Keratinocyte (primary cell): ENCODE measurements around the gene LGALS7. TPM values are rescaled to one million over a fixed set of nuclear protein-coding genes. Genes with fewer than 3 reads are reported as not detected.

Experiments used
- DNase-seq: peaks from one replicate; pipeline ENCODE4 v3.0.0-alpha.2; 2011; ENCODE audit warnings: low read depth, missing footprints, low spot score
- FAIRE-seq: peaks from 2 replicates; lab custom pipeline; 2011; peaks lifted over from hg19 to GRCh38; lab: Jason Lieb, UNC
- H2AFZ ChIP-seq: 2 replicates; pipeline ENCODE4 v1.6.0; 2012; ENCODE audit warnings: low read length, control low read depth, inconsistent platforms; ENCODE audit not compliant: control insufficient read depth
- H3K27ac ChIP-seq: 2 replicates; pipeline ENCODE4 v1.5.1; 2011; ENCODE audit warnings: low read length; ENCODE audit not compliant: control insufficient read depth, insufficient read depth
- H3K27me3 ChIP-seq: 3 replicates; pipeline ENCODE4 v1.6.0; 2011; ENCODE audit warnings: low read length; ENCODE audit not compliant: control insufficient read depth, insufficient read depth; ENCODE audit errors: extremely low read depth
- H3K36me3 ChIP-seq, 2 experiments: 2 replicates in 1 of 2; 3 replicates in 1 of 2; pipeline ENCODE4 v1.5.1; 2011; ENCODE audit warnings: low read length in 2 of 2, mild to moderate bottlenecking in 1 of 2; ENCODE audit not compliant: control insufficient read depth in 2 of 2, insufficient read depth in 2 of 2; ENCODE audit errors: extremely low read depth in 1 of 2
- H3K4me1 ChIP-seq: 3 replicates; pipeline ENCODE4 v1.5.1; 2011; ENCODE audit warnings: low read length; ENCODE audit not compliant: control insufficient read depth, insufficient read depth; ENCODE audit errors: extremely low read depth
- H3K4me2 ChIP-seq: 3 replicates; pipeline ENCODE4 v1.6.0; 2011; ENCODE audit warnings: low read depth, low read length; ENCODE audit not compliant: control insufficient read depth, insufficient read depth; ENCODE audit errors: extremely low read depth
- H3K4me3 ChIP-seq, 3 experiments: fragments of 200-600 bp in 1 of 3; sonication (generic) in 1 of 3; 2 replicates in 2 of 3; 3 replicates in 1 of 3; pipeline ENCODE4 v1.5.1; 2011 to 2016; ENCODE audit warnings: low read length in 3 of 3, mild to moderate bottlenecking in 3 of 3, control low read depth in 2 of 3, inconsistent platforms in 1 of 3, low read depth in 1 of 3, mixed read lengths in 1 of 3, mixed run types in 1 of 3, moderate library complexity in 1 of 3; ENCODE audit not compliant: control insufficient read depth in 2 of 3, insufficient read depth in 2 of 3; ENCODE audit errors: extremely low read depth in 1 of 3
- H3K79me2 ChIP-seq: 2 replicates; pipeline ENCODE4 v1.6.0; 2012; ENCODE audit warnings: low read length; ENCODE audit not compliant: control insufficient read depth, insufficient read depth
- H3K9ac ChIP-seq: 3 replicates; pipeline ENCODE4 v1.6.0; 2011; ENCODE audit warnings: low read length; ENCODE audit not compliant: control insufficient read depth, insufficient read depth; ENCODE audit errors: extremely low read depth
- H3K9me1 ChIP-seq: 3 replicates; pipeline ENCODE4 v1.6.0; 2011; ENCODE audit warnings: low read length; ENCODE audit not compliant: control insufficient read depth, insufficient read depth; ENCODE audit errors: extremely low read depth
- H3K9me3 ChIP-seq: 2 replicates; pipeline ENCODE4 v1.5.1; 2012; ENCODE audit warnings: low read depth, low read length; ENCODE audit not compliant: control insufficient read depth
- H4K20me1 ChIP-seq: 3 replicates; pipeline ENCODE4 v1.6.0; 2011; ENCODE audit warnings: low read length; ENCODE audit not compliant: control insufficient read depth, insufficient read depth; ENCODE audit errors: extremely low read depth
- EZH2 ChIP-seq: IDR thresholded peaks from one replicate; pipeline ENCODE4 v1.6.1; 2012; ENCODE audit warnings: inconsistent platforms, mild to moderate bottlenecking, low read length, moderate library complexity
- dilution Hi-C: fragments of 300-500 bp; cut with MboI; formaldehyde crosslinking; loops from one replicate; pipeline ENCODE4 v1.7.0; 2020; ENCODE audit warnings: low sequenced_read_pairs; ENCODE audit not compliant: extremely low pct_ligation_motif_present
- polyA plus RNA-seq, 5 experiments: library from polyadenylated mRNA; depleted of rRNA in 3 of 5; stranded (reverse) in 3 of 5; stranded (forward) in 1 of 5; unstranded in 1 of 5; fragments of >200 nt; gene quantifications; 1 replicate in 1 of 5; 2 replicates in 3 of 5; 3 replicates in 1 of 5; pipeline versions ENCODE4 v1.2.1 to v1.2.3, GENCODE V29; 2011 to 2012; ENCODE audit warnings: missing spikeins in 2 of 5, low read depth in 1 of 5, low replicate concordance in 1 of 5
- TF ChIP-seq, protein P1 (sequence below), 3 experiments: IDR thresholded peaks in 1 of 3; conservative IDR thresholded peaks in 1 of 3; optimal IDR thresholded peaks in 1 of 3; 2 replicates in 2 of 3; 3 replicates in 1 of 3; pipeline versions ENCODE3 to v1.5.1; 2011; ENCODE audit warnings: low read length in 3 of 3, mild to moderate bottlenecking in 3 of 3, moderate library complexity in 2 of 3, control low read depth in 1 of 3, inconsistent platforms in 1 of 3; ENCODE audit not compliant: insufficient read depth in 2 of 3; ENCODE audit errors: extremely low read depth in 1 of 3

Gene LGALS7
- polyA plus RNA-seq, 1 donor (not counting 4 experiments of a cell fraction or from before 2014, with no cell fraction given), result 9.1 TPM

DNA sequence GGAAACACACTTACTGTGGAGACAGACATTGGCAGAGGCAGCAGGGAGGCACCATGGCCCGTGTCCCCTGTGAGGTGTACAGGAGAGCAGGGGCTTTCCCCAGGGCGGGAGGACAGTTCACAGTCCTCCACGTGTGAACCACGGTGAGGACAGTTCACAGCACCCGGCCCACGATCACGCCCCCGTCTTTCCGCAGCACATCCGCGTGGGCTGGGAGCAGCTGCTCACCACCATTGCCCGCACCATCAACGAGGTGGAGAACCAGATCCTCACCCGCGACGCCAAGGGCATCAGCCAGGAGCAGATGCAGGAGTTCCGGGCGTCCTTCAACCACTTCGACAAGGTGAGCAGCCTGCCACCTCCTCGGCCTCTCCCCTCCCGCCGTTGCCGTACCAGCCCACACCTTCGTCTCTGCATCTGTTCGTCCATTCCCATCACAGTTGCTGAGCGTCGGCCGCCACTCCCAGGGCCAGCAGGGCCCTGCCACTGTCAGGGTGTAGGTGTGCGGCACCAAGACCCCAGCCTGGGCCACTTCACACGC is 46.5 kb downstream of the LGALS7 start:
- H3K9me1 ChIP-seq, result no peaks in the 10 kb centered on the region
- peaks cover 8% of the 10 kb centered on the region for H3K79me2 ChIP-seq
- H3K4me1 ChIP-seq, result no peaks in the 10 kb centered on the region
- no peak overlapping the region for H3K9ac ChIP-seq
- no peak overlapping the region for H3K4me2 ChIP-seq
- H4K20me1 ChIP-seq, result no peaks in the 10 kb centered on the region
- no peak overlapping the region for H3K4me3 ChIP-seq
- H3K27me3 ChIP-seq, result no peaks in the 10 kb centered on the region
- DNase-seq, result no peak
- TF ChIP-seq, protein P1, sequence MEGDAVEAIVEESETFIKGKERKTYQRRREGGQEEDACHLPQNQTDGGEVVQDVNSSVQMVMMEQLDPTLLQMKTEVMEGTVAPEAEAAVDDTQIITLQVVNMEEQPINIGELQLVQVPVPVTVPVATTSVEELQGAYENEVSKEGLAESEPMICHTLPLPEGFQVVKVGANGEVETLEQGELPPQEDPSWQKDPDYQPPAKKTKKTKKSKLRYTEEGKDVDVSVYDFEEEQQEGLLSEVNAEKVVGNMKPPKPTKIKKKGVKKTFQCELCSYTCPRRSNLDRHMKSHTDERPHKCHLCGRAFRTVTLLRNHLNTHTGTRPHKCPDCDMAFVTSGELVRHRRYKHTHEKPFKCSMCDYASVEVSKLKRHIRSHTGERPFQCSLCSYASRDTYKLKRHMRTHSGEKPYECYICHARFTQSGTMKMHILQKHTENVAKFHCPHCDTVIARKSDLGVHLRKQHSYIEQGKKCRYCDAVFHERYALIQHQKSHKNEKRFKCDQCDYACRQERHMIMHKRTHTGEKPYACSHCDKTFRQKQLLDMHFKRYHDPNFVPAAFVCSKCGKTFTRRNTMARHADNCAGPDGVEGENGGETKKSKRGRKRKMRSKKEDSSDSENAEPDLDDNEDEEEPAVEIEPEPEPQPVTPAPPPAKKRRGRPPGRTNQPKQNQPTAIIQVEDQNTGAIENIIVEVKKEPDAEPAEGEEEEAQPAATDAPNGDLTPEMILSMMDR (optimal IDR thresholded peaks at IDR 0.05 in 1 of 3, IDR thresholded peaks at IDR 0.05 in 1 of 3, conservative IDR thresholded peaks at IDR 0.05 in 1 of 3; ENCODE audit: extremely low read depth in 1 of 3, insufficient read depth in 2 of 3, low read length in 3 of 3), result no peak
- TF ChIP-seq EZH2, result no peak
- dilution Hi-C loops, result no loop called here
- H3K27ac ChIP-seq, result no peak overlapping the region
- peaks cover 64 to 79% of the 10 kb centered on the region in 2 experiments for H3K36me3 ChIP-seq
- no peaks in the 10 kb centered on the region for H3K9me3 ChIP-seq
- no peak overlapping the region for H2AFZ ChIP-seq
- no peak for FAIRE-seq

DNA sequence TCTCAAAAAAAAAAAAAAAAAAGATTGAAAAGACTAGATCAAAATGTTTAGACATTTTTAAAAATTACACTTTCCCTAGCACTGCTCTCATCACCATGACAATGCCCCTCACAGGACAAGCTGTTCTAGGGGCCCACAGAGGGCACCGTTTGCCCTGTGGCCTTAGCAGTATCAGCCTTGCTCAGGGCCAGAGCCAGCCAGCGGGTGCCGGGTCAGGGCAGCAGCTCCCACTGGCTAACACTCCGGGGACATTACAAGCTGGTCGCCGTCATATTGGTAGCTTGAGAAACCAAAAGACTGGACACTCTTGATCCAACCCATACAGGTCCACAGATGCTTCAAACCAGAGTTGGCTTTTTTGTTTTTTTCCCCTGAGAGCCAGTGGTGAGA is 47.0 kb downstream of the LGALS7 start:
- Histone ChIP-seq H3K9ac (no peak overlapping the region), H2AFZ (no peak overlapping the region), H3K36me3 (peaks cover 65 to 78% of the 10 kb centered on the region in 2 experiments), H3K4me1 (no peaks in the 10 kb centered on the region), H3K9me1 (no peaks in the 10 kb centered on the region), H3K27me3 (no peaks in the 10 kb centered on the region), H3K4me2 (no peak overlapping the region), H3K27ac (no peak overlapping the region), H3K79me2 (peaks cover 11% of the 10 kb centered on the region), H3K4me3 (no peak overlapping the region), H3K9me3 (no peaks in the 10 kb centered on the region), H4K20me1 (no peaks in the 10 kb centered on the region)
- dilution Hi-C loops, result no loop called here
- no peak for FAIRE-seq
- no peak for DNase-seq
- no peak for TF ChIP-seq EZH2
- TF ChIP-seq, protein P1 (optimal IDR thresholded peaks at IDR 0.05 in 1 of 3, IDR thresholded peaks at IDR 0.05 in 1 of 3, conservative IDR thresholded peaks at IDR 0.05 in 1 of 3; ENCODE audit: extremely low read depth in 1 of 3, insufficient read depth in 2 of 3, low read length in 3 of 3), result no peak
